ENCODE measurements around the gene CDH5.

The CDH5 gene

DNA sequence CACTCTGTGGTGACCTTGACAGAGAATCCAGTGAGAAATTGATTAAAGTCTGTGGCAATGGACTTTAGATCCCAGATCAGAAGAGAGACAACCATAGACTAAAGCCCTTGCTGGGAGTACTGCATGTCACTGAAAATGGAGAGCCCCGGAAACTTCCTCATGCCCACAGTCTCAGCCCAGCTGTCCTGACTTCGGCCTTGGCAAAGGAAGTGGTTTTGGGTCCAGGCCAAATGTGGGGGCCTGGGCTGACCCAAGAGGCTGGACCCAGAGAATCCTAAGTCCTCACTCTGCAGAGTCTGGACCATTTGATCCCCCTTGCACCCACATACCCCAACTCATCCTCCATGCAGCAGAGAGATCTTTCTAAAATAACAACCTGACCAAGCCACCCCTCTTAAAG lies 55.9 kb downstream of the CDH5 start:
- no peak for TF ChIP-seq CTCF (IDR thresholded peaks at IDR 0.05; ENCODE audit: extremely low read depth, insufficient read depth, missing control alignments)
- in situ Hi-C loops (cut with MboI; ENCODE audit: low pct_unique_long_range_greater_than_20kb, low sequenced_read_pairs, unreplicated experiment) = loop anchor here (25.0 kb wide), 3 partner anchors 165 to 440 kb away; partner anchors contain the start of gene CMTM2
- DNase-seq (ENCODE audit: low spot score) = no peak

- in situ Hi-C loops (cut with MboI; ENCODE audit: low pct_unique_long_range_greater_than_20kb, low sequenced_read_pairs, unreplicated experiment) = loop anchor here (25.0 kb wide), 3 partner anchors 164 to 439 kb away; partner anchors contain the start of gene CMTM2
- DNase-seq (ENCODE audit: low spot score) = no peak
- TF ChIP-seq CTCF (IDR thresholded peaks at IDR 0.05; ENCODE audit: extremely low read depth, insufficient read depth, missing control alignments) = no peak
Observed at GRCh38 chr16:66423177-66423576, 56.7 kb downstream of the CDH5 start.

DNA sequence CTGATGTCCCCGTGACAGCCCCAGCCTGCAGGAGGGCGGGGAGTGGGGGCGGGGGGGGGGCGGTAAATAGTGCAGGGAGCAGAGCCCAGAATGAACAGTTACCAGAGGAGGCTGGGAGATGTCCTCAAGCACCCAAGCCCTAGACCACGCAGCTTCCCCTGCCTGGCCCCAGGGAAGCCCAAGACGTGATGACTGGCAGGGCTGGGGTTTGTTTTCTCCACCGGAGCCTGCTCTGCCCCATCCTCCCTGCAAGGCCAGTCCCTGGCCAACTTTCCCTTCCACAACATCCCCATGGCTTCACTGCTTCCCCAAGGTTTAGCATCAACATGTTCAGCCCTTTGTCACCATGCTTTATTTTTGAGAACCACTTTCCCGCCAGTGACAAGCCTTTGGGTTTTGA lies 59.2 kb downstream of the CDH5 start:
- in situ Hi-C loops (cut with MboI; ENCODE audit: low pct_unique_long_range_greater_than_20kb, low sequenced_read_pairs, unreplicated experiment) = no loop called here
- TF ChIP-seq CTCF (IDR thresholded peaks at IDR 0.05; ENCODE audit: extremely low read depth, insufficient read depth, missing control alignments) = no peak
- no peak for DNase-seq (ENCODE audit: low spot score)

GRCh38 chr16:66426112-66427035 lies 59.9 kb downstream of the CDH5 start:
- no peak for TF ChIP-seq CTCF (IDR thresholded peaks at IDR 0.05; ENCODE audit: extremely low read depth, insufficient read depth, missing control alignments)
- in situ Hi-C loops (cut with MboI; ENCODE audit: low pct_unique_long_range_greater_than_20kb, low sequenced_read_pairs, unreplicated experiment) = no loop called here

GRCh38 chr16:66427036-66427860 lies 60.8 kb downstream of the CDH5 start, which contains the start of gene BEAN1:
Gene BEAN1, plus strand, starts transcription at chr16:66427295. Its CDS starts 10,382 bp downstream, at chr16:66437677.
- TF ChIP-seq CTCF (IDR thresholded peaks at IDR 0.05; ENCODE audit: extremely low read depth, insufficient read depth, missing control alignments) = no peak
- DNase-seq (ENCODE audit: low spot score) = peak; percentile 52
- in situ Hi-C loops (cut with MboI; ENCODE audit: low pct_unique_long_range_greater_than_20kb, low sequenced_read_pairs, unreplicated experiment) = no loop called here

More at GRCh38 chr16:66426112-66427035, 59.9 kb downstream of the CDH5 start:
- DNase-seq (ENCODE audit: low spot score) = no peak
